HTERT RPE-1 (cell line): ENCODE results near the gene TRPM1.

ENCODE experiments used
- in situ Hi-C: fragments of 300-500 bp; cut with MboI; formaldehyde crosslinking; loops from 4 replicates; pipeline ENCODE4 v1.14.3; 2020; ENCODE audit warnings: low sequenced_read_pairs

TRPM1 gene

DNA sequence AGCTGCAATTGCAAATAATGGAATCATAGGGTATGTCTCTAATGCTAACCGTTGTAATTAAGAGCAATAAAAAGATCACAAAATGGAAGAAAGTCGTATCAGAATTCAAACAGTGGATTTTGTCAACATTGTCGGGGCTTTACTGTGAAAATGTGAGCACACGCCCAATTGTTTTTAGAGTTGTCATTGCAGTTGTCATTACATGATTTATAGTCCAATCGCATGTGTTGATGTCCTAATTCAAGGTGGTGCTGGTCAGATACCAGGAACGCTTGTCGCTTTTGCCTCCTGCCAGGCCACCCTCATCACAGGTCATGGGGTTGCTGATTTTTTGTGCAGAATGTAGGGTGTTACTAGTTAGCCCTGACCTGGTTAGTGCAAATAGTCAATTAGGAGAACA, 16.2 kb downstream of the TRPM1 start:
- in situ Hi-C loops = no loop called here

DNA sequence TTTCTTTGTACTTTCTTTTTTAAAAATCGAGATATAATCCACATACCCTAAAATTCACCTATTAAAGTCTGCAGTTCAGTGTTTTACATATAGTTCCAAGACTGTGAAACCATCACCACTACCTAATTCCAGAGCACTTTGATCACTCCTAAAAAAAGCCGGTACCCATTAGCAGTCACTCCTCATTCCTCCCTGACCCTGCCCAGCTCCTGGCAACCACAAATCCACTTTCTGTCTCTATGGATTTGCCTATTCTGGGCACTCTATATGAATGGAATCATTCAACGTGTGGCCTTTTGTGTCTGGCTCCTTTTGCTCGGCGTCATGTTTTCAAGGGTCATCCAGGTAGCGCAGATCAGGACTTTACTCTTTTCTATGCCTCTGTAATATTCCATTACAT, 17.3 kb downstream of the TRPM1 start:
- in situ Hi-C loops = no loop called here

GRCh38 chr15:31083370-31083780, 18.1 kb downstream of the TRPM1 start:
- in situ Hi-C loops = no loop called here

GRCh38 chr15:31082771-31083369, 18.7 kb downstream of the TRPM1 start:
- in situ Hi-C loops = no loop called here

DNA sequence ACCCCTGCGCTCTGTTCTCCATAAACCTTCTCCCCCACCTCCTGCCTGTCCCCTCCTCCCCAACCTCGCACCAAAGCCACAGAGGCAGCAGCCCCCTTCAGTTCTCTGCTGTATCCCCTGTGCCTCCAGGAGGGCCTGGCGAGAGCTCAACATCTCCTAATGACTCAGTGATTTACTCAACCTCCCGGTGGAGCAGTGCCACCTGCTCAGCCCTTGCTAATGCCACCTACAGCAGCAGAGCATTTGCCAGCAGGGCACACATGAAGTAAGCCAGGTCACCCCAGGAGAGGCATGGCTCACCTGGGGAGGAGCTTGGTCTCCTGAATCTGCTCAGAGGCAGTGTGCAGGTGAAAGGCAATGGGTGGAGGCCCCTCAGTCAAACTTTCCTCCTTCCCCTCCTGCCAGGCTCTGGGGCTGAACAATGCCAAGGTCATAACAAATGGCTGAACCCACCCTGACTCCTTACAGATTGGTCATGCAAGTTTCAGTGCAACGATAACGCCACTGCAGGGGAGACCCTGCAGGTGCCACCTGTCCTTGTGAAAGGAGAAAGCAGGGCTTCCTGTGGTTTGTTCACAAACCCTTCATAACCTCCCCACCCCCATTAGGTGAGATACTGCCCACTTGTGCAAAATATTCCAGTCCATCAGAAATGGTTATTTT, 19.8 kb downstream of the TRPM1 start:
- in situ Hi-C loops = no loop called here

- in situ Hi-C loops = no loop called here
Measured at GRCh38 chr15:31081056-31081455, 20.5 kb downstream of the TRPM1 start.

- in situ Hi-C loops = no loop called here
Measured at GRCh38 chr15:31080591-31081014, 20.9 kb downstream of the TRPM1 start.

DNA sequence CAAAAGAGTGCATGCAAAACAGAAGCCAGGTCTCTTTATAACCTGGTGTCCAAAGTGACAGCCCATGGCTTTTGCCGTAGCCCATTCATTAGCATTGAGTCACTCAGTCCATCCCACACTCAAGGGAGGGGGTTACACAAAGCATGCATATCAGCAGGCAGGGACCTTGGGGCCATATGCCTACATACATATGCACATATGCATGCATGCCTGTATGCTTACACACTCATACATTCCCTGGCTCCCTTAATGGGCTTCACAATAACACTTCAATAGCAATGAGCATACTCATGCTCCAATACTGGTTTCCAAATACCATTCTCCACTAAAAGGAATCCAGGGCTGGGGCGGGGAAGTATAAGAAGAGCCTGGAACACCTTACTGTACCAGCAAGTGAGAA, 22.0 kb downstream of the TRPM1 start:
- in situ Hi-C loops = no loop called here

GRCh38 chr15:31078471-31078870, 23.1 kb downstream of the TRPM1 start:
- in situ Hi-C loops = no loop called here

DNA sequence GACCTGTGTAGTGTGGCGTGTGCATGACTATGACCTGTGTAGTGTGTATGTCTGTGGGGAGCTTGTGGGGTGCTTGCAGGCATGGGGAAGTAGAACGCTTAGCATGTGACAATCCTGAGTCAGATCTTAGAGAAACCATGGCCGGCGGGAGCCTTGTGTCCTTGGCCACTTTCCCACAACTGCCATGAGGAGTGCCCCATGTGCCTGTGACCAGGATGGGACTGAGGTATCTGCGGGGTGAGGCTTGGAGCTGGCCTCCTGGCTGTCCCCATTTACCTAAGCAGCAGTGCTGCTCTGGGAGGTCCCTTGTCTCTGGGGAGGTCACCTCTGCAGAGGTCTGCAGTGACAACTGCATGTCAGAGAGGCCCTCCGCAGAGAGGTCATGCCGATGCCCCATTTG, 23.6 kb downstream of the TRPM1 start:
- in situ Hi-C loops = no loop called here

- in situ Hi-C loops = no loop called here
Measured at GRCh38 chr15:31077181-31077580, 24.3 kb downstream of the TRPM1 start.

GRCh38 chr15:31074321-31074720, 27.2 kb downstream of the TRPM1 start:
- in situ Hi-C loops = no loop called here

DNA sequence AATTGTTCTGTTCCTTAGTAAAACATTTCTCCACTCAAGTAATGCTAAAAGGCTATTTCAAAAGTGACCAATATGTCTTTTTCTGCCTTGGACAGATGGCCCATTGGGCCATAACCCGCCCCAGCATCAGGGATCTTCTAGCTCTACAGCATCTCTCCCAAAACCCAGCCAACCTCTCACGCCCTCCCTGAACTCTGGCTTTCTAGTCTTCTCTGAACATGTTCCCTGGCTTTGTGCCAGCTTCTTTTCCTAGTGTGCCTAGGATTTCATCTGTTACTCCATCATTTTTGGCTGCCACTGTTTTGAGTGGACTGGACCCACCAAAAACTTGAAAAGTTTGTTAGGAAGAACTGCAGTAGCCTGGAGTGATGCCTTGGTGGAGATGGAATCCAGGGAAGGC, 30.7 kb downstream of the TRPM1 start:
- in situ Hi-C loops = no loop called here

GRCh38 chr15:31069360-31070000, 32.0 kb downstream of the TRPM1 start:
- in situ Hi-C loops = no loop called here

- in situ Hi-C loops = no loop called here
Measured at GRCh38 chr15:31067890-31068603, 33.5 kb downstream of the TRPM1 start.

DNA sequence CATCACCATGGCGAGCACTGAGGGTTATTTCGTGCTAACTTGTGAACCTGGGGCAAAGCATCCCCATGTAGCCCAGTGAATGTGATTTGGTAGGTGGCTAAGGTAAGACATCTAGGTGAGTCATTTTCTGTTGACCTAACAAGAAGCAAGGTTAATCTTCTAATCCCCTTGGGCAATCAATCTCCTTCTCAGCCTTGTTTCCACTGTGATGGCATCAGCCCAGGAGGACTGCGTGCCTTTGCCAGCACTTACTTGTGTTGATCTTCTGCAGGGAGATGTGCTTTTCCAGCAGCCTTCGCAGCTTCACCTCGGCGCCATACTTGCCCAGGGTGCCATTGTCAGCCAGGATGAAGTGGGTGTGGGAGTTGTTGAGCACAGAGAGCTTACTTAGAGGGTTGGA, 35.7 kb downstream of the TRPM1 start:
- in situ Hi-C loops = no loop called here

DNA sequence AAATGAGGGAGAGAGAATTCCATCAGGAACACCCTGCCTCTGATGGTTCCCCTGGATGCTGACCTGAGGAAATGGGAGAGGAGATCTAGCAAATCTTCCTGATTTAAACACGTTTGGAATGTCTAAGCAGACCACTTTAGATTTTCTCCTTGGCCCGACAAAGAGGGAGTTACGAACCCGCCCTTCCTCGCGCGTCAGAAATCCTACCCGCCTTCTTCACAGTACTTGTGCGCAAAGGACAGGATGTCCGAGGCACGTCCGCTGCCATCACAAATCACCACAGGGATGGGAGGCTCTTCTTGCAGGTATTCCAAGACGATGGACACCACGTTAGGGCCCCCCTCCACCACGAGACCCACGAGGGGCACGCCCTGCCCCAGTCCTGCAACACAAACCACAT, 38.6 kb downstream of the TRPM1 start:
- in situ Hi-C loops = no loop called here

DNA sequence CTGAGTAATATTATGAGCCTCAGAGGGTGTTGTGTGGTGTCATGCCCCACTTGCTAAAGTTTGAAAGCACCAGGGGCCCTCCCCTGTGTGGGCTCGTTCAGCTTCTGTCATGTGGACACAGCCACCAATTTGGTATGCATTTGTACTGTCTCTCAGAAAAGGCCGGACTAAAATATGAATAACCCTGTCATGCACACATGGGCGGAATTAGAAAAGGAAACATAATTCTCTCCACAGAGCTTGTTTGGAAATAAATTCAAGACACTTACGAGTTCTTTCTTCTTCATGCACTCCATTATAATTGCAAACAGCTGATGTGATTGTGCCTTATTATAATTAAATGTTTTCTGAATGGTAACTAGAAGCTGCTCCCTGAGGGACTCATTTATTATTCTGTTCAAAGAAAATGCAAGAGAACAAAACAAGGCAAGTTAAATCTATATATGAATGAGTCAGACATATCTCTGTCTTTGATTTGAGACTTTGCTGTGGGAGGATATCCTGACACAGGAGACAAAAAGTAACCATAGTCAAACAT, 39.1 kb downstream of the TRPM1 start:
- in situ Hi-C loops = no loop called here

GRCh38 chr15:31060429-31061140, 40.9 kb downstream of the TRPM1 start:
- in situ Hi-C loops = no loop called here

DNA sequence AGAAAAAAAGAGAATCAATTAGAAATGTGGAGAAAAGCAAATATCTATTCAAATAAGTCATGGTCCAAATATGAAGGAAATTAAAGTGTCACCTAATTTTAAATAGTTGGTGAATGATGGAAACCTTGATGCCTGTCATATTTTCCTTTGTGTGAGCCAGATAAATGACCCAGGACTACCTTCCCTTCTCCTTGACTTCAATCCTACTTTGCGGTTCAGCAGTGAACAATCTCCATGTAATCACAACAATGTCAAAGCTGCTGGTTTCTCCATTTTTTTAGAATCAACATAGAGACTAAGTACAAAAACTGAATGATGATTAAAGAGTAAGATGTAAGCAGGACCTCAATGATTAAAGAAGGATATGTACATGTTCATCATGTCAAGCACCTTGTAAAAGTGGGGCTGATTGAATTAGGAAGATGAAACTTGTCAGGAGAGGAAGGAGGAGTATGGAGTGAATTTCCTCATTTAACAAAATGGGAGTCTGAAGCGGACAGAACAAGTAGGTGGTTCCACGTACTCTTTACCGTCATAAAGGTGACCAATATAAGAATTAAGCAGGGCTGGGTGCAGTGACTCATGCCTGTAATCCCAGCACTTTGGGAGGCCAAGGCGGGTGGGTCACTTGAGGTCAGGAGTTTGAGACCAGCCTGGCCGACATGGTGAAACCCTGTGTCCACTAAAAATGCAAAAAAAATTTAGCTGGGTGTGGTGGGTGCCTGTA, 43.1 kb downstream of the TRPM1 start:
- in situ Hi-C loops = no loop called here
